HTERT RPE-1 (cell line): ENCODE measurements around the gene FAM117B.
"Not testable (repeated sequence)": the region's sequence is repeated elsewhere in the genome, so short reads cannot be mapped to it uniquely, and the experiment has no call there.

ENCODE experiments used
- in situ Hi-C: fragments of 300-500 bp; cut with MboI; formaldehyde crosslinking; loops from 4 replicates; pipeline ENCODE4 v1.14.3; 2020; ENCODE audit warnings: low sequenced_read_pairs

The FAM117B gene

GRCh38 chr2:202807431-202808138, 172.8 kb downstream of the FAM117B start:
- in situ Hi-C loops = not testable (repeated sequence)

GRCh38 chr2:202808754-202809153, 174.0 kb downstream of the FAM117B start:
- in situ Hi-C loops = no loop called here

- in situ Hi-C loops = no loop called here
Observed at GRCh38 chr2:202813387-202813786, 178.6 kb downstream of the FAM117B start.

- in situ Hi-C loops = no loop called here
Observed at GRCh38 chr2:202814226-202814625, 179.5 kb downstream of the FAM117B start.

GRCh38 chr2:202815548-202816360, 181.0 kb downstream of the FAM117B start:
- in situ Hi-C loops = no loop called here

GRCh38 chr2:202817771-202818170, 183.0 kb downstream of the FAM117B start:
- in situ Hi-C loops = no loop called here

GRCh38 chr2:202818321-202818720, 183.6 kb downstream of the FAM117B start:
- in situ Hi-C loops = no loop called here
